ENCODE data around the gene SLC39A11.
A peak's percentile ranks its signal among the peaks of the same experiment; 100 is the strongest.

Gene SLC39A11

GRCh38 chr17:72618001-72618509 lies 474.4 kb downstream of the SLC39A11 start:
- DNase-seq (ENCODE audit: low read depth in 3 of 3) = peak in 1 of 3 experiments; percentile 3

GRCh38 chr17:72617557-72617956 lies 474.9 kb downstream of the SLC39A11 start:
- DNase-seq (ENCODE audit: low read depth in 3 of 3) = no peak

GRCh38 chr17:72616447-72616846 lies 476.0 kb downstream of the SLC39A11 start:
- DNase-seq (ENCODE audit: low read depth in 3 of 3) = no peak

- DNase-seq (ENCODE audit: low read depth in 3 of 3) = no peak
These were observed 476.9 kb downstream of the SLC39A11 start for GRCh38 chr17:72615627-72615991.

- DNase-seq (ENCODE audit: low read depth in 3 of 3) = no peak
These were observed 477.4 kb downstream of the SLC39A11 start for GRCh38 chr17:72614871-72615626.

- no peak for DNase-seq (ENCODE audit: low read depth in 3 of 3)
These were observed 478.0 kb downstream of the SLC39A11 start for GRCh38 chr17:72614476-72614870.

- no peak for DNase-seq (ENCODE audit: low read depth in 3 of 3)
These were observed 478.6 kb downstream of the SLC39A11 start for GRCh38 chr17:72613806-72614292.

- no peak for DNase-seq (ENCODE audit: low read depth in 3 of 3)
These were observed 479.1 kb downstream of the SLC39A11 start for GRCh38 chr17:72613396-72613795.

GRCh38 chr17:72611172-72611571 lies 481.3 kb downstream of the SLC39A11 start:
- no peak for DNase-seq (ENCODE audit: low read depth in 3 of 3)

GRCh38 chr17:72609501-72609900 lies 483.0 kb downstream of the SLC39A11 start:
- DNase-seq (ENCODE audit: low read depth in 3 of 3) = no peak

GRCh38 chr17:72608436-72608835 lies 484.1 kb downstream of the SLC39A11 start:
- DNase-seq (ENCODE audit: low read depth in 3 of 3) = no peak

GRCh38 chr17:72606656-72607055 lies 485.8 kb downstream of the SLC39A11 start:
- no peak for DNase-seq (ENCODE audit: low read depth in 3 of 3)

- DNase-seq (ENCODE audit: low read depth in 3 of 3) = no peak
These were observed 486.9 kb downstream of the SLC39A11 start for GRCh38 chr17:72605543-72605942.

GRCh38 chr17:72604518-72604917 lies 488.0 kb downstream of the SLC39A11 start:
- no peak for DNase-seq (ENCODE audit: low read depth in 3 of 3)

GRCh38 chr17:72603420-72604242 lies 488.9 kb downstream of the SLC39A11 start:
- no peak for DNase-seq (ENCODE audit: low read depth in 3 of 3)

- DNase-seq (ENCODE audit: low read depth in 3 of 3) = no peak
These were observed 489.7 kb downstream of the SLC39A11 start for GRCh38 chr17:72602517-72603419.

GRCh38 chr17:72600934-72601333 lies 491.6 kb downstream of the SLC39A11 start:
- DNase-seq (ENCODE audit: low read depth in 3 of 3) = no peak

GRCh38 chr17:72599891-72600290 lies 492.6 kb downstream of the SLC39A11 start:
- no peak for DNase-seq (ENCODE audit: low read depth in 3 of 3)

- DNase-seq (ENCODE audit: low read depth in 3 of 3) = no peak
These were observed 493.8 kb downstream of the SLC39A11 start for GRCh38 chr17:72598695-72599094.

GRCh38 chr17:72597354-72598087 lies 495.0 kb downstream of the SLC39A11 start:
- no peak for DNase-seq (ENCODE audit: low read depth in 3 of 3)
